Keratinocyte (primary cell): ENCODE data around the gene OLFML1.

Experiments used
- EZH2 ChIP-seq: IDR thresholded peaks from one replicate; pipeline ENCODE4 v1.6.1; 2012; ENCODE audit warnings: inconsistent platforms, mild to moderate bottlenecking, low read length, moderate library complexity
- TF ChIP-seq, protein P1 (sequence below), 3 experiments: IDR thresholded peaks in 1 of 3; conservative IDR thresholded peaks in 1 of 3; optimal IDR thresholded peaks in 1 of 3; 2 replicates in 2 of 3; 3 replicates in 1 of 3; pipeline versions ENCODE3 to v1.5.1; 2011; ENCODE audit warnings: low read length in 3 of 3, mild to moderate bottlenecking in 3 of 3, moderate library complexity in 2 of 3, control low read depth in 1 of 3, inconsistent platforms in 1 of 3; ENCODE audit not compliant: insufficient read depth in 2 of 3; ENCODE audit errors: extremely low read depth in 1 of 3

DNA sequence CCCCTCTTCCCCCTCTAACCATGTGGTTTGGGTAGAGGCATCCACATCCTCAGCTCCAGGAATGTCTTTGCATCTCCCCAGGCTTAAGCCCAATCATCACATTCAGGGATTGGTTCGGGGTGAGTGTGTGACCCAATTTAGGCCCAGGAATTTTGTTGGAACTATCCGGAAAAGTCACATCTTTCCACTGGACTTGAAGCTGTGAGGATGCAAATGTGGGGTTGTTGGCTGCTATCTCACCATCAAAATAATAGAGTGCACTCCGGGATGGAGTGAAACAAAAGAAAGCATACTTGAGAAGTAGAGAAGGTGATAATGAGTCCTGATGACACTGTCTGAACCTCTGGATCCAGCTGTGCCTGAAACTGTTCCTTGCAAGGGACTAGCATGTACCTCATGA is 33.8 kb upstream of the OLFML1 start:
- TF ChIP-seq EZH2: no peak
- TF ChIP-seq, protein P1, sequence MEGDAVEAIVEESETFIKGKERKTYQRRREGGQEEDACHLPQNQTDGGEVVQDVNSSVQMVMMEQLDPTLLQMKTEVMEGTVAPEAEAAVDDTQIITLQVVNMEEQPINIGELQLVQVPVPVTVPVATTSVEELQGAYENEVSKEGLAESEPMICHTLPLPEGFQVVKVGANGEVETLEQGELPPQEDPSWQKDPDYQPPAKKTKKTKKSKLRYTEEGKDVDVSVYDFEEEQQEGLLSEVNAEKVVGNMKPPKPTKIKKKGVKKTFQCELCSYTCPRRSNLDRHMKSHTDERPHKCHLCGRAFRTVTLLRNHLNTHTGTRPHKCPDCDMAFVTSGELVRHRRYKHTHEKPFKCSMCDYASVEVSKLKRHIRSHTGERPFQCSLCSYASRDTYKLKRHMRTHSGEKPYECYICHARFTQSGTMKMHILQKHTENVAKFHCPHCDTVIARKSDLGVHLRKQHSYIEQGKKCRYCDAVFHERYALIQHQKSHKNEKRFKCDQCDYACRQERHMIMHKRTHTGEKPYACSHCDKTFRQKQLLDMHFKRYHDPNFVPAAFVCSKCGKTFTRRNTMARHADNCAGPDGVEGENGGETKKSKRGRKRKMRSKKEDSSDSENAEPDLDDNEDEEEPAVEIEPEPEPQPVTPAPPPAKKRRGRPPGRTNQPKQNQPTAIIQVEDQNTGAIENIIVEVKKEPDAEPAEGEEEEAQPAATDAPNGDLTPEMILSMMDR (optimal IDR thresholded peaks at IDR 0.05 in 1 of 3, IDR thresholded peaks at IDR 0.05 in 1 of 3, conservative IDR thresholded peaks at IDR 0.05 in 1 of 3; ENCODE audit: extremely low read depth in 1 of 3, insufficient read depth in 2 of 3, low read length in 3 of 3): no peak
